Dermis microvascular lymphatic vessel endothelial cell (primary cell): Measurements from ENCODE around the gene DICER1. TPM values are rescaled to one million over a fixed set of nuclear protein-coding genes. Genes with fewer than 3 reads are reported as not detected.
A peak's percentile ranks its signal among the peaks of the same experiment; 100 is the strongest.
"Not testable (repeated sequence)": the region's sequence is repeated elsewhere in the genome, so short reads cannot be mapped to it uniquely, and the experiment has no call there.

Experiments used
- DNase-seq, 2 donors: peaks; one replicate each; pipeline versions ENCODE4 v3.0.0 to v3.0.0-alpha.2; 2010; ENCODE audit warnings: low read depth in 2 of 2
- total RNA-seq: library from RNA; depleted of rRNA; stranded (reverse); fragments of >200 nt; gene quantifications from 2 replicates; pipeline ENCODE4 v1.2.1, GENCODE V29; 2014

Gene DICER1
- total RNA-seq, 1 donor from 2014 or later: 24.8 TPM

DNA sequence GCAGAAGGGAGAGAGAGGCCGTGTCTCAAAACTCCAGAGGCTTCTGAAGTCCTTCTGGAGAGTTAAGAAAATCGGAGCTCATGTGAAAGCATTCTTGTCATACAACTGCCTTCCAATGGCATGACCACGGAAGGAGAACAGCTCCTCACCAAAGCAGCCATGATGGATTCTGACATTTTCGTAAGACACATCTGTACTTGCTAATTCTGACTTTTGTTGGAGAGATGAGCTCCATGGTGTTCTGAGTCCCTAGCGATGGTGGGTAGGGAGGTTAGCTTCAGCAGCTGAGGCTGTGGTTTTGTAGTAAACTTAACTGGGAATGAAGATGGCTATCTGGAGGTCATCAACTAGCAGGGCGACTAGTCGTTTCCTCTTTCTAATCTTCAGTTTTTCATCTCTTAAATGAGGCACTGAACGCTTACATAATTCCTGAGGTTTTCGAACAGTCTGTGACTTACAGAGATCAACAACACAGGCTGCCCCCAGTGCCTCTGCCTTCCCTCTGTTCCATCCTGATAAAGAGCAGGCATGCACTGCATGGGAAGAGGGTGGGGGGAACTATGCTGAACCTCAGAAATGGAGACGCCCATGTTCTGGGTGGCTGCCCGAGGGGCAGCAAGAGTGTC, 28.6 kb upstream of the DICER1 start:
- no peak for DNase-seq

DNA sequence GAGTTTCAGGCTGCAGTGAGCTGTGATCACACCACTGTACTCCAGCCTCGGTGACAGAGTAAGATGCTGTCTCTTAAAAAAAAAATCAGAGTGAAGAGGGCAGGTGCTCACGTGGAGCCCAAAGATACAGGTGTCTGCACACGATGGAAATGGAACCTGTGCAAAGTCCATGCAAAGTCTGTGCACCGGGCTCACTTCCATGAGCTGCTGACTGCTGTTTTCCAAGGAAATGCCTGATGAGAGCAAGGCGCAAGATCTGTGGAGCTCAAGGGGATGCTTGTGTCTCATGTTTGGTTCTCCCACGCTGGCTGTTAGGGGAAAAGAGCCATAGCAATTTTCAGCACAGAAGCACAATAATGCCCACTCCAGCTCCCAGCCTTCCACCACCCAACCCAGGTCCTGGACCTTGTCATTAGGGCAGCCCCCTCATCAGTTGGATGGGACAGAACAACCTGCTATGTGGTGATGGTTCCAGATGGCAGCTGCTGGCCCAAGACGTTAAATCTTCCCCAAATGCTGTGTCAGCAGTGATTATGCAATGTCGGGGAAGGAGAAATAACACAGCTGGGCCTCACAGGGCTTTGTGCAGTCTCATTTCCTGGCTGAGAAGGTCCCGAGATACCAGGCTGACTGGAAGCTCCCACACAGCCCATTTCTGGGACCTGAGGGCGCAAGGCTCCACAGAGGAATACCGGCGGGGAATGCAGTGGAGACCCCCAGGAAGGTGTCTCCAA, 27.9 kb upstream of the DICER1 start:
- peak in 1 of 2 donors; percentile 12 for DNase-seq

DNA sequence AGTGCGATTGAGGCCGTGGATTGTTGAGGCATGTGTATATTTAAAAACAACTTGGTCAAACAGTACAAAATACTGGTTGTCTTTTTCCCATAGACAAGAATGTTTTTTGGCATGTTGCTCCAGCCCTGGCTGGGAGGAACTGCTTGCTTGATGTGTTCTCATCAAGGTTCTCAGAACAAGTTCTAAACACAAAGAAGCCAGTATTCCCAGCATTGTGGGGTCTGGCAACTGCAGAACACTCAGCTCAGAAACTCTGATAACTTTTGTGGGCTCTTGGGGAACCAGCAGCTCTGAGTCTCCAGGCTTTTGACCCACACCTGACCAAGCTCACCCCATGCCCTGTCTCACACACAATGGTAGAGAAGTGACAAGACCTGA, 27.1 kb upstream of the DICER1 start:
- DNase-seq: peak in 1 of 2 donors; percentile 28

DNA sequence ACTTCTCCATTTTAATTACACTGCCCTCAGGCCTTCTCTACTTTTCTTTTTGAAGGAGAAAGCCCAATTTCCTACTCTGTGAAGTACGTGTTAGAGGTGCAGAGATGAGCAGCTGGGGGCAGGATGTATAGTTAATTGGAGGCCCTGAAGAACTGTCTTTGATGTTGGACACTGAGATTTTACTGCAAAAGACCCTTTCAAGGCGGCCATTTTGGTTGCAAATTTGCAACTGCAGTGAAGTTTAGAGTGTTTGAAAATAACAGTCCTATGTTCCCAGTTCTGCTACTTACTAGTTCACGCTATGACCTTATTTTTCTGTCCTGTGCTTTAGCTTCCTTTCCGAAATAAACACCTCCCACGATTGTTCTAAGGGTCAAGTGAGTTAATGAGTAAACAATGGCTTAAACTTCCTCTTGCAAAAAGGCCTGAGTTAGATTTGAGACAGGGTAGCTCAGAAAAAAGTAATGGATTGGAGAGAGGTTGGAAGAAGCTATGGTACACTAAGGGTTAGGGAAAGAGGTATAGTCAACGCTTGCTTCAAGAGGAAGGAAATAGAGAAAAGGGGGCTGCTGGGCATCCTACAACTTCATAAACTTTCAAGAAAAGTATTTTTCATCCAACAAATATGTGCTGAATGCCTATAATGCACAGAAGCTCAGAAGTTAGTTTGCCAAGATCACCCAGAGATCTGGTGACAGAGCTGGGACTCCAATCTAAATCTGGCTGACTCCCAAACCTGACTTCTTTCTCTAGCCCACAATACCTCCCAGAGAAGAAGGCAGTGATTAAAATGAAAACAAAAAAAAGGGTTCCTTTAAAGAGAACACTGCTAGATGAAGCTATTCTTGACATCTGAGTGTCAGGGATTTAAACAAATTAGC, 26.4 kb upstream of the DICER1 start:
- DNase-seq: peak in 1 of 2 donors; percentile 78

DNA sequence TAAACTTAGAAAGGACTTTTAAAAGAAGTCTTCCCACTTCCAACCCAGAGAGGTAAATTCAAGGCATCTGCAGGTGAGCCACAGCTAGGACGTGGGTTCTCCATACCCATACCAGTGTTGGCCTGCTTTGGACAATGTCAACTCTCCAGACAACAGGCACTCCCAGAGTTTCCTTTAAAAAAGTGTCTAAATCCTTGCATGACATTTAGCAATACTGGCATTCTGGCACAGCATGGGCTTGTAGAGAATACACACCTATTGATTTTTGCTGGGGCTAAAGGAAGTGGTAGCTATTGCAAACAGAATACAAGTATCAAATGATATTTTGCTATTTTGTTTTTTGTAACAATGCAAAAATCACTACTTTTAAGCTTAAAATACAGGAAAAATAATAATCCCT, 25.8 kb upstream of the DICER1 start:
- DNase-seq: no peak

DNA sequence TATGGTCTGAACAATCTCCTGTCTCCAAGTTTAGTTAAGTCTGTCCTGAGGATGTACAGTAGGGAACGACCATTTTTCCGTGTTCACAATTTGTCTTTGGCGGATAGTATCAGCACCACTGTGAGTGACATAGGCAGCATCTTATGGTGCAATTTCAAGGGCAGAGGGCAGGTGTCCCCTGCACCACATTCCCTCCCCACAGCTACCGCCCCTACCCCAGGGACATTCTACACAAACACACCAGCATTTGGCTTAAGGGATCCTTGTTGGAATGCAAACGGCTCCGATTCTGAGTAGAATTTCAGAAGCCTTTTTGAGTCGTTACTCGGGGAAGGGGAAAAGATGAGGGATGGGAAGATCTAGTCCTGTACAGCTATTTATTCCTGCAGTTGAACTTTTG, 25.1 kb upstream of the DICER1 start:
- no peak for DNase-seq

DNA sequence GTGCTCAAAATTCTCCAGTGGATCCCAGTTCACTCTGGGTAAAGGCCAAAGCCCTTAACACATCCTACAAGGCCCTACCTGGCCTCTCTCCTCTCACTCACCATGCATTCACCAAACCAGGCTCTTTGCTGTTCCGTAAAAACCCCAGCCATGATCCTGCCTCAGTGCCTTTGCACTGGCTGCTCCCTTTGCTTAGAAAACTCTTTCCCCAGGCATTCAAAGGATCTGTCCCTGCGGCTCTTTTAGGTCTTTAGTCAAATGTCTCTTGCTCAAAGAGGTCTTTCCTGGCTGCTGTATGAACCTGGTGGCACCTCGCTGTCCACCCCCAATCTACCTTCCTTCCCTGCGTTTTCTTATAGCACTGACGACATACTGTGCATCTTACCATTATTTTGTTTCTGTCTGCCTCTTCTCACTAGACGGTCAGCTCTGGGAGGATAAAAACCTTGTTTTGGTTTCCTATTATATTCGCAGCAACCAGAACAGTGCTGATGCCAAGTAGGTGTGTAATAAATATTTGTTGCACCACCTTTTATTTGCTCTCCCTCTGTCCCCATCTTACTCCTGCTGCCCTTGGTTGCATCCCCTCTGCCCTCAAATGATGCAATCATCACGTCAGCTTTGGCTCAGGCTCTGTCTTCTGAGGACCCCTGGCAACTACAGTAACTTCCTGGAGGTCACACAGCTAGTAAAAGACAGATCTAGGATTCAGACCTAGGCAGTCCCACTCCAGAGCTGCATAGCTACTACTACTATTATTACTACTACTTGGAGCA, 23.8 kb upstream of the DICER1 start:
- DNase-seq: no peak

DNA sequence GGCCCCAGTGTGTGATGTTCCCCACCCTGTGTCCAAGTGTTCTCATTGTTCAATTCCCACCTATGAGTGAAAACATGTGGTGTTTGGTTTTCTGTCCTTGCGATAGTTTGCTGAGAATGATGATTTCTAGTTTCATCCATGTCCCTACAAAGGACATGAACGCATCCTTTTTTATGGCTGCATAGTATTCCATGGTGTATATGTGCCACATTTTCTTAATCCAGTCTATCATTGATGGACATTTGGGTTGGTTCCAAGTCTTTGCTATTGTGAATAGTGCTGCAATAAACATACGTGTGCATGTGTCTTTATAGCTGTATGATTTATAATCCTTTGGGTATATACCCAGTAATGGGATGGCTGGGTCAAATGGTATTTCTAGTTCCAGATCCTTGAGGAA, 18.3 kb upstream of the DICER1 start:
- not testable (repeated sequence) for DNase-seq

DNA sequence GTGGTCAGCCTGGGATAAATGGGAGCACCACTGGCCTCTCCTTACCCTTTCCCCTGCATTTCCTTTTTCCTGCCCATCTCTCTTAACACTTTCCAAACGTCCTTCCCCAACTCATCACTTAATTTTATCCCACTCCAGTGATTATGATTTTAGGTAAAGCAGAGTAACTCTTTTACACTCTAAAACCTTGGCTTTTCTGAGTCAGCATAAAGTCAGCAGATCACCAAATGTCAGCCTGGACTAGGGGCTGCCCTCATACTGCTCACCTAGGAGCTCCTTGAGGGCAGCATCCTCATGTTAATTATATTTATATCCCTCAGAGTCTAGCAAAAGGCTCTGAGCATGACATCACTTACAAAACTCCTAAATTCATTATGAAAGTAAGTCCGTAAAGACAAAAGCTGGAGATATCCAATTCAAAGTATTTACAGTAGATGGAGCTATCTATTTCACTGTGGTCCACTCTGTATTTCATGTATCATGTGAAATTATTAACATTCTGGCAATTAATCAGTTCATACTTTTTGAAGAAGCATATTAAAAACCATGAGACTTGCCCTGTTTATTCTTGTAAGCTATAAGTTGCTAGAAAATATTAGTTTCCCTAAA, 17.0 kb upstream of the DICER1 start:
- DNase-seq: peak in 1 of 2 donors; percentile 23

DNA sequence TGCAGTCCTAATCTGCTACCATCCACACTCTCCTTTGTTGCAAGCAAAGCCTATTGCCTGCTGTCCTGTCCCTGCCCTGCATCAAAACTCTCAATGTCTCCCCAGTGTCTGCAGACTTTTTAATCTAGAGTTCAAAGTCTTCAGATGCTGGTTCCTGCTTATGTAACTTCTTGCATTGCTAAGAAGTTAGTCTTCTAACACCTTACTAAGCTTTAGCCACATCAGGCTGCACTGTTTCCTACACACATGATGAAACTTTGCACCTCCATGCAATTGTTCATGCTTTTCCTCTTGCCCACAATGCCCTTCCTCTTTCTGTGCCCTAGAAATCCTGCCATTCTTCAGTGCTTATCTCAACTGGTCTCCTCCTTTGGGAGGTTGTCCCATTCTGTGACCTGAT, 16.2 kb upstream of the DICER1 start:
- DNase-seq: no peak

DNA sequence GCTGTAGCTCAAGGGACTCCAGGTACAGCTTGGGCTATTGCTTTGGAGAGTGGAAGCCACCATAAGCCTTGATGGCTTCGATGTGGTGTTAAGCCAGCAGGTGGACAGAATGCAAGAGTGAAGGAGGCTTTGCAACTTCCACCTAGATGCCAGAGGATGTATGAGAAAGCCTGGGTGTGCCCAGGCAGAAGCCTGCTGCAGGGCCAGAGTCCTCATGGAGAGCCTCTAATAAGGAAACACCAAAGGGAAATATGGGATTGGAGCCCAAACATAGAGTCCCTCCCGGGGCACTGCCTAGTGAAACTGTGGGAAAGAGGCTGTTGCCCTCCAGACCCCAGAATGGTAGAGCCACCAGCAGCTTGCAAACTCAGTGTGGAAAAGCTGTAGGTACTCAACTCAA, 9.8 kb upstream of the DICER1 start:
- no peak for DNase-seq

DNA sequence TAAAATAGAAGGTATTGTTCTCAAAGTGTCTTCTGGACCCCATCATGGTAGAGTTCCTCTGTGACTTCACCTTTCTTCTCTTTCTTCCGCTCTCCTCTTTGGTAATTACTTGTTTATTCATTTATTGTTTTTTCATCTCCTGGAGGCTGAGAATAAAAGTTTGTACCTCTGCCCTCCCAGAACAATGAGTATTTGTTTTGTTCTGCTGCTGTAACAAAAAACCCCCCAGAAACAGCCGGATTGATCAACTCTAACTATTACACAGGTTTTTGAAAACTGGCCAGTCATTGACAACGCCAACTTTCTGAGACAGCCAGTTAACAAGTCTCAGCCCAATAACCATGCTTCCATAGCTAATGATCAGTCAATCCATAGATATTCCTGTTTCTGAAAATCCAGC, 8.2 kb upstream of the DICER1 start:
- no peak for DNase-seq

DNA sequence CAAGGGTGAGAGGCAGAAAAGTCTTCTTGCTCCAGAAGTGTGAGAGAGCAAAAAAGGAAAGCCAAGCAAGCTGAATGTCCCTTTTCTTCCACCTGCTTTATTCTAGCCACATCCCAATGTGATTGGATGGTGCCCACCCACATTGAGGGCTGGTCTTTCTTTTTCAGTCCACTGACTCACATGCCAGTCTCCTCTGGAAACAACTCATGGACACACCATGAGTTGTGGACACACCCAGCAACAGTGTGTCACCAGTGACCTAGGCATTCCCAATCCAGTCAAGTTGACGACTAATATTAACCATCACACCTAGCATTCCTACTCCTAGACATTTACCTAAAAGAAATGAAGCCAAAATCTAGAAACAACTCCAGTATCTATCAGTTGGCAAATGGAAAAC, 7.2 kb upstream of the DICER1 start:
- DNase-seq: no peak

DNA sequence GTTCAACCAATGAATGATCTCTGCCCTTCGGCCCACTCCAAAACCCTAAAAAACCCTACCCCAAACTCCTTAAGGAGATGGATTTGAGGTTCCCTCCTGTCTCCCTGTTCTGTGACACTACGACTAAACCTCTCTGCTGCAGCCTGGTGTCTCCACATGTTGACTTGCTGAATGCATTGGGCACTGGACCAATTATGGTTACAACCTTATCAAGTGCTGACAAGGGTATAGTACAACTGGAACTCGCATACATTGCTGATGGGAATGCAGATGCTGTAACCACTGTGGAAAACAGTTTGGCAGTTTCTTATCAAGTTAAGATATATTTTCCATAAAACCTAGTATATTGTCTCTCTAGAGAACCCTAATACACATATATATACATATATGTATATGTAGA, 6.3 kb upstream of the DICER1 start:
- no peak for DNase-seq

DNA sequence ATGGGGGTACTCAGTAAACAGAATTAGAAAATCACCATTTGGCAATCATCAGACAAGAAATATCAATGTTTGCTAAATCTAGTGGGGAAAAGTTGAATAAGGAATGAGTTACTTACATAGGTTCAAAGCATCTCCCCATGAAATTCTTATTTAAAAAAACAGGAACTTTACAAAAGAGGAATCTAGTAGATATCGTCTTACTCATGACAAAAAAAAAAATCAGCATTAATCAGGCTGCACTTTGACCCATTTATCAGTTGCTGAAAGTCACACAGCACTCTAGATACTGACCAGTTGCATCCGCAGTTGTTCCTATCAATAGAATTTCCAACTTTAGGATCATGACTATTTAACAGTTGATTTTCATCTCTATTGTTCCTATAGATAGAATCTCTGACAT, 5.8 kb upstream of the DICER1 start:
- DNase-seq: no peak

DNA sequence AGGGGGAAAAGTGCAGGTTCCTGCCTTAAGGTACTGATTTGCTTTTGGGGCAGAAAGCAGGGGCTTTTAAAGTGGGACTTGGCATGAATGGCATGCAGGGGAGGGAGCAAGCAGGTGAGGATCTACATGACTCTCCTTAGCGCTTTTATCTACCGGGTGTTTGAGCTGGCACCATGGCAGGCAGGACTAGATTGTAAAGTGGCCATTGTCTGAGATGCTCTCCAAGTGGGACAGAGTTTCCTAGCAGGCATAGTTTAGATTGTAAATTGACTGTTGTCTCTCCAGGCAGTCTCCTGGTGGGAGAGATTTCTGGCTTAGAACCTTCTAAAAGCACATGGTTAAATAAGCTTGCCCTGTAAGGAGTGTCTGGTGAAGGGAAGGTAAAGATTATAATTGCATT, 5.3 kb upstream of the DICER1 start:
- no peak for DNase-seq

DNA sequence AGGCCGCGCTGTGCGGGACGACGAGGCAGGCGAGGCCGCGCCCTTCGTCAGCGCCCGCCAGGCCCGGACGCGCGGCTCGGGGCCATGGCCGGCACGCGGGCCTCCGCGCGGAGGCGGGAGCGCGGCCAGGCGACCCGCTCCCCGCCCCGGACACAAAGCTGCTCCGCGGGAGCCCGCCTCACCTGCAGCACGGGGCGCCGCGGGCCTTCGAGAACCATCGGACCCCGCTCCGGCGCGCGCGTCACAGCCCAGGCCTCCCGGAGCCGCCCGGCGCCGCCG, 342 bp downstream of the DICER1 start:
- no peak for DNase-seq

DNA sequence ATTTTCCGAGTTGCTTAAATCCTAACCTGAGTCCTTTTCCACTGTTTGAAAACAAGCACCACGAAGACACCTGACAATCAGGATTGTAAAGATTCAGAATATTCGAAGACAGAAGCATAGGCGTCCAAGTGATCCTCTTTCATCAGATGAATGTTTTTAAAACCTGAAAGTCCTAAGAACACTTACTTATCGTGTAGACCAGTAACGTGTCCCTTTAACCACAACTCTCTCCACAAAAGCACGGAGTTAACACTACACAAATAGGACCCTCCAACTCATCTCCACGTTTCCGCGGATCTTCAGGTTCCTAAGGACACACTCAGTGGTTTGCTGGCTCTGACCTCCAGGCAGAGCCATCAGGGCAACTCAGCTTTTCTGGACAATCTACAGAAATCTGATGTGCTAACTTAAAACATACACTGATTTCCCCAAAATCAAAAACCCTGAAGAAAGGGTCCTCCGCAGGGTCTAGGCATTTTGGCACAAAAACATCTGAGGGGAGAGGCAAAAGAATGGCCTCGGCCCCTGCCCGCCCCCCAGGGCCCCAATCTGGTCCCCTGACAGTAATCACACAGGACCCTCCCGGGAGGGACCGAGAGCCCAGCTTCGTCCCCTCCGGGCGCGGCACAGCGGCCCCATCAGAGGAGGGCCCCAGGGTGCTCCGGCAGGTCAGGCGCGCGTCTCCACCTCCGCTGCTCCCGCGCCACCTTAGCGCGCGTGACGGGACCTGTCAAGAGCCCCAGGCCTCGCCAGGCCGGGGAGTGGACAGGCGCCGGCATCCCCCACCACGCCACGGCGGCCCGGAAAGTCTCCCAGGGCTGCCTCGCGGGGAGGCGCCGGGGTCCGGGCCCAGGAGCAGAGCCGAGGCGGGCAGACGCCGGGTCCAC, 925 bp downstream of the DICER1 start:
- DNase-seq: peak in 1 of 2 donors; percentile 47

DNA sequence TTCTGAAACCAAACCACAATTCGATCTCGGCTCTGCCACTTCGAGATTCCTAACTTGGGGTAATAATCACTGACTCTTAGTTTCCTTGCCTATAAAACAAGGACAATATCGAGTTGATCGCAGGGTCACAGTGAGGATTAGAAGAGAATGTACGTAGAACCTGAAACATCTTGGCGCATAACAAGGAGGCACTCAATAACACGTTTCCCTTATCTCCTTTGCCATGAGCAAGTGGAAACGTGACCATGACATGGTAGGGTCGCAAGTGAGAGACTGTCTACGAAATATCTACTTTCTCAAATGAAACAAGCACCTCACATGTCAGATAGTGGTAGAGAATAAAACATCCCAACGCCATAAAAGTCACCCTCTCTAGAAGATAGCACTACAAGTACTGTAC, 2.3 kb downstream of the DICER1 start:
- DNase-seq: no peak

DNA sequence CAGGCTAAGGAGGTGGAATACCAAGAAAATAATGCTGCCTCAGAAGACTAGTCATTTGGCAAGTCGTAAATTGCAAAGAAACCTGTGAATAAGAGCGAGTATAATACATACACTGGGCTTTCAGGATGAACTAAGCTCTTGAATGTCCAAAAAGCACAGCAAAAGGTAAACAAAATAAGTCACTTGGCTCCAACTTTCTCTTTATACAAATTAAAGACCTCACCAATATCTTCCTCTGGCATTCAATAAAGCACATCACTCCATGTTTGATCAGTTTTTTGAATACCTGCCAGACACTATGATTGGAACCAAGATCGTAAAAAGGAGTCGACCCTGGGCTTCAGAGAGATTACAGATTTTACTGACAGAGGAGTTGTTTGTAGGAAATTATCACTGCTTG, 3.5 kb downstream of the DICER1 start:
- no peak for DNase-seq

DNA sequence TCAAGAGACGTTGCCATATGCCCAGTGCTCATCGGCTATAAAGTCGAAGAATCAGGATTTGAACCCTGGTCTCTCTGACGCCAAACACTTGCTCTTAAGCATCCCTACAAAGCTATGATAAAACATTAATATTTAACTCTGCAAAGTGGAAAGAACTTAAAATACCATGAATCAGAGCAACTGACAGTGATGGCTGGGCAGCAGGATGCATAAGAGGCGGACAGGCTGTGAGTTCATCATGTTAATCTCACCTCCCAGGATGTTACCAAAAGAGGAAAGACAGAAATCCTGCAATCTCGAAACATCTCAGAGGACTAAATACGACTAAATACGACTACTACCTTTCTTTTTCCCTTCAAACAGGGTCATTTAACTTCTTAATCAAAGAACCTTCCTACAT, 5.8 kb downstream of the DICER1 start:
- DNase-seq: no peak
